A673 (cell line): Measurements from ENCODE around the gene A1BG. TPM values are rescaled to one million over a fixed set of nuclear protein-coding genes. Genes with fewer than 3 reads are reported as not detected.

ENCODE experiments used
- BruUV-seq: library from RNA; stranded (reverse); fragments of 400-500 nt; replicated peaks from 2 replicates; lab custom pipeline; 2021; lab: Mats Ljungman, UMichigan
- CTCF ChIA-PET: fragments of 300-600 bp; sonication (Branson Sonifier 250); formaldehyde crosslinking; loops from one replicate; lab custom pipeline; 2022; ENCODE audit warnings: antibody characterized with exemption; lab: Charles Lee
- POLR2A ChIA-PET: fragments of 300-600 bp; sonication (Branson Sonifier 250); formaldehyde crosslinking; loops from one replicate; lab custom pipeline; 2022; ENCODE audit warnings: antibody characterized with exemption; ENCODE audit not compliant: low non-redundant PET; lab: Charles Lee
- DNase-seq: peaks from one replicate; pipeline ENCODE4 v3.0.0-alpha.2; 2015; ENCODE audit warnings: low spot score
- H3K27ac ChIP-seq: fragments of 200-600 bp; sonication (generic); 2 replicates; pipeline ENCODE4 v1.5.1; 2016; ENCODE audit warnings: mixed run types, low read depth, mild to moderate bottlenecking, mixed read lengths, antibody characterized with exemption, low read length; ENCODE audit not compliant: poor library complexity, severe bottlenecking
- H3K27me3 ChIP-seq: fragments of 200-600 bp; sonication (generic); replicated peaks from 2 replicates; pipeline ENCODE4 v1.6.1; 2017; ENCODE audit warnings: mixed run types, low read depth, mild to moderate bottlenecking, mixed read lengths, antibody characterized with exemption, low read length; ENCODE audit not compliant: insufficient read depth, poor library complexity
- H3K36me3 ChIP-seq: fragments of 200-600 bp; sonication (generic); 2 replicates; pipeline ENCODE4 v1.6.1; 2016; ENCODE audit warnings: mixed run types, mild to moderate bottlenecking, mixed read lengths, antibody characterized with exemption, low read length; ENCODE audit not compliant: insufficient read depth, poor library complexity, severe bottlenecking
- H3K4me1 ChIP-seq: fragments of 200-600 bp; sonication (generic); 2 replicates; pipeline ENCODE4 v1.6.1; 2017; ENCODE audit warnings: mixed run types, mild to moderate bottlenecking, mixed read lengths, antibody characterized with exemption, low read length; ENCODE audit not compliant: insufficient read depth, poor library complexity, severe bottlenecking
- H3K4me3 ChIP-seq: fragments of 200-600 bp; sonication (generic); 2 replicates; pipeline ENCODE4 v1.5.1; 2016; ENCODE audit warnings: low read depth, mixed run types, mild to moderate bottlenecking, mixed read lengths, low read length; ENCODE audit not compliant: poor library complexity, severe bottlenecking
- H3K9me3 ChIP-seq: fragments of 200-600 bp; sonication (generic); 2 replicates; pipeline ENCODE4 v1.6.1; 2016; ENCODE audit warnings: mixed run types, low read depth, mild to moderate bottlenecking, mixed read lengths, antibody characterized with exemption, low read length; ENCODE audit not compliant: poor library complexity, severe bottlenecking
- CTCF ChIP-seq: fragments of 300-800, 200-600 bp; sonication (generic); conservative IDR thresholded peaks from 2 replicates; pipeline ENCODE4 v1.5.1; 2017; ENCODE audit warnings: low read depth, mild to moderate bottlenecking, antibody characterized with exemption, low read length, moderate library complexity, mixed read lengths
- EZH2 ChIP-seq: fragments of 200-600 bp; sonication (generic); IDR thresholded peaks from 2 replicates; pipeline ENCODE4 v1.6.1; 2017; ENCODE audit warnings: borderline replicate concordance, low read depth, mild to moderate bottlenecking, mixed read lengths, antibody characterized with exemption, low read length; ENCODE audit not compliant: poor library complexity, severe bottlenecking
- intact Hi-C: fragments of 100-400 bp; cut with micrococcal nuclease; formaldehyde crosslinking; loops from one replicate; pipeline ENCODE4 v1.10.0; 2022; ENCODE audit not compliant: unreplicated experiment
- total RNA-seq: library from RNA; stranded (reverse); gene quantifications from 2 replicates; pipeline ENCODE4 v1.2.3, GENCODE V29; 2021

Gene A1BG
- total RNA-seq, 1 experiment from 2014 or later, result 15.2 TPM

- Histone ChIP-seq H3K4me1 (peaks cover 14% of the 10 kb centered on the region), H3K4me3 (no peak overlapping the region), H3K36me3 (peaks cover 20% of the 10 kb centered on the region), H3K9me3 (no peaks in the 10 kb centered on the region), H3K27me3 (no peaks in the 10 kb centered on the region), H3K27ac (no peak overlapping the region)
- POLR2A ChIA-PET, result no interaction called here
- TF ChIP-seq CTCF, result no peak
- TF ChIP-seq EZH2, result no peak
- BruUV-seq, result no TSS peak
- intact Hi-C loops, result no loop called here
- CTCF ChIA-PET, result no interaction called here
- no peak for DNase-seq
These were observed 45.3 kb upstream of the A1BG start for GRCh38 chr19:58398545-58398944.

- ChIA-PET CTCF (no interaction called here), POLR2A (no interaction called here)
- no TSS peak for BruUV-seq
- intact Hi-C loops, result no loop called here
- Histone ChIP-seq H3K4me3 (no peak overlapping the region), H3K9me3 (no peaks in the 10 kb centered on the region), H3K27me3 (no peaks in the 10 kb centered on the region), H3K36me3 (peaks cover 24% of the 10 kb centered on the region), H3K27ac (no peak overlapping the region), H3K4me1 (peaks cover 13% of the 10 kb centered on the region)
- TF ChIP-seq CTCF (no peak), EZH2 (no peak)
- DNase-seq, result no peak
These were observed 44.8 kb upstream of the A1BG start for GRCh38 chr19:58398087-58398486.

DNA sequence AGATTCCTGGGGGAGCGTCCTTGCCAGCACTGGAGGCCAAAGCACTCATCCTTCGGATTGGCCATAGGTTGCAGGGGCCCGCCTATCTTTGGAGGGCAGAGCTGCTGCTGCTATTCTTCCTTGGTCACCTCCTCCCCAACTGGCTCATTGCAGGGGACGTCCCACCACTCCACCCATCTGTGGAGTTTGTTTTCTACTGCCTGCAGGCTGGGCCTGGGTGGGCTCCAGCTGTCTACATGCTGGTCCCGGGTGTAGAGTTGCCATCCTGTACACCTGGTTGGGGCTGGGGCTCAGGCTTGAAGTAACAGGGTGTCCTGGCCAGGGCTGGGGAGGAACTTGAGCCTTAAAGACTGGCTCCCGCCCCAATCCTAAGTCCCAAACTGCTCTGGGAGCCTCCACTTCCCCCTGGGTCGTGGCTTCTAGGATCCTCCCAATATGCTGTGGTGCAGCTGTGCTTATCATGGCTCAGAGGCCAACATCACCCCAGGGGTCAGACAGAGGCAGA lies 44.3 kb upstream of the A1BG start:
- Histone ChIP-seq H3K27me3 (no peaks in the 10 kb centered on the region), H3K4me1 (peaks cover 10% of the 10 kb centered on the region), H3K27ac (no peak overlapping the region), H3K9me3 (no peaks in the 10 kb centered on the region), H3K4me3 (no peak overlapping the region), H3K36me3 (peaks cover 29% of the 10 kb centered on the region)
- TF ChIP-seq CTCF (no peak), EZH2 (no peak)
- no peak for DNase-seq
- intact Hi-C loops, result no loop called here
- BruUV-seq, result no TSS peak
- ChIA-PET CTCF (no interaction called here), POLR2A (no interaction called here)
